Measurements from ENCODE around the gene ANKS3.

The ANKS3 gene

DNA sequence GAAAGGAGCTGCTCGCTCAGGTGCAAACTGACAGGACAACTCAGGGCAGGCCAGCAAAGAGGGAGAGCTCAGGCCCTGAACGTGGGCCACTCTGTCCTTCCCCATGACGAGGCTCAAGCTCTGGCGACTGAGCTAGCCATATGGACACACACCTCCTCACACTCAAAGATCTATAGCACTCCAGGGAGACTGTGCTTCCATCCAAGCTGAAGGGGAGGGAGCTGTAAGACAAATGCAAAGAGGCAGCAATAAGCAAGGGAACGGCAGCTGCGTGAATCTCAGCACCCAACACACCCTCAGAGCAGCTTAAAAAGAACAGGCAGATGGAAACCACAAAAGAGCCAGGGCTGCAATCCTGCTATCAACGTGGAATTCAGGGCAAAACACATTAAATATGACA is 27.2 kb downstream of the ANKS3 start:
- no peak overlapping the region for H2AFZ ChIP-seq (ENCODE audit: low read depth, low read length)
- H3K4me2 ChIP-seq (ENCODE audit: insufficient read depth, low read length), result no peak overlapping the region
- H3K27ac ChIP-seq (ENCODE audit: low read length), result no peak overlapping the region
- H3K9me3 ChIP-seq (ENCODE audit: insufficient read depth, low read length, severe bottlenecking), result no peaks in the 10 kb centered on the region
- no peak overlapping the region for H3K9ac ChIP-seq (ENCODE audit: low read depth, low read length)
- TF ChIP-seq, protein P1, sequence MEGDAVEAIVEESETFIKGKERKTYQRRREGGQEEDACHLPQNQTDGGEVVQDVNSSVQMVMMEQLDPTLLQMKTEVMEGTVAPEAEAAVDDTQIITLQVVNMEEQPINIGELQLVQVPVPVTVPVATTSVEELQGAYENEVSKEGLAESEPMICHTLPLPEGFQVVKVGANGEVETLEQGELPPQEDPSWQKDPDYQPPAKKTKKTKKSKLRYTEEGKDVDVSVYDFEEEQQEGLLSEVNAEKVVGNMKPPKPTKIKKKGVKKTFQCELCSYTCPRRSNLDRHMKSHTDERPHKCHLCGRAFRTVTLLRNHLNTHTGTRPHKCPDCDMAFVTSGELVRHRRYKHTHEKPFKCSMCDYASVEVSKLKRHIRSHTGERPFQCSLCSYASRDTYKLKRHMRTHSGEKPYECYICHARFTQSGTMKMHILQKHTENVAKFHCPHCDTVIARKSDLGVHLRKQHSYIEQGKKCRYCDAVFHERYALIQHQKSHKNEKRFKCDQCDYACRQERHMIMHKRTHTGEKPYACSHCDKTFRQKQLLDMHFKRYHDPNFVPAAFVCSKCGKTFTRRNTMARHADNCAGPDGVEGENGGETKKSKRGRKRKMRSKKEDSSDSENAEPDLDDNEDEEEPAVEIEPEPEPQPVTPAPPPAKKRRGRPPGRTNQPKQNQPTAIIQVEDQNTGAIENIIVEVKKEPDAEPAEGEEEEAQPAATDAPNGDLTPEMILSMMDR (IDR thresholded peaks at IDR 0.05; ENCODE audit: borderline replicate concordance, extremely low read depth, low read length, poor library complexity, severe bottlenecking), result no peak
- TF ChIP-seq EZH2 (IDR thresholded peaks at IDR 0.05; ENCODE audit: borderline replicate concordance, low read depth, low read length, severe bottlenecking), result no peak
- H4K20me1 ChIP-seq (ENCODE audit: insufficient read depth, low read length), result no peaks in the 10 kb centered on the region
- H3K27me3 ChIP-seq (ENCODE audit: insufficient read depth, low read length, poor library complexity), result no peaks in the 10 kb centered on the region
- DNase-seq, result no peak
- H3K36me3 ChIP-seq (ENCODE audit: insufficient read depth, low read length), result peaks cover 34% of the 10 kb centered on the region
- no peaks in the 10 kb centered on the region for H3K4me1 ChIP-seq (ENCODE audit: insufficient read depth, low read length)
- no peak overlapping the region for H3K4me3 ChIP-seq (ENCODE audit: low read depth in 1 of 2, low read length in 2 of 2)
- H3K79me2 ChIP-seq (ENCODE audit: insufficient read depth, low read length), result no peaks in the 10 kb centered on the region
- ATAC-seq (ENCODE audit: insufficient read depth, low read depth), result no peak

DNA sequence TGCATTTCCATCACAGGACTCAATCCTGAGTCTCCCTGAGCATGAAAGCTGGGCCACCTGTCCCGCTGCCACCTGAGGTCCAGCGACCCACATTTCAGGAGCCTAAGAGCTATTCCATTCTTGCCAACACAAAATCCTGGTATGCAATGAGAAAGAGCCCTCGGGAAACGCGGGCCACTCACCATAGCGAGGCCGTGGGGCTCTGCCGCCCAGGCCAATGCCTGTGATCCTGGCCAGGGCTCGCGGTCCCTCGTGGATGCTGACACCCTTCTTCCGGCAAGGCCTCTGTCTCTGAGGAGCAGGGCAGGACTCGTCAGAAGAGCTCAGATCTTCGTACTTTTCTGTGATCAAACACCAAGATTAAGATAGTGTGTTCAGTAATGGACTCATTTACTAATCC is 29.2 kb downstream of the ANKS3 start:
- Histone ChIP-seq H3K36me3 (ENCODE audit: insufficient read depth, low read length) (peaks cover 43% of the 10 kb centered on the region), H3K4me1 (ENCODE audit: insufficient read depth, low read length) (no peaks in the 10 kb centered on the region), H4K20me1 (ENCODE audit: insufficient read depth, low read length) (no peaks in the 10 kb centered on the region), H3K27me3 (ENCODE audit: insufficient read depth, low read length, poor library complexity) (no peaks in the 10 kb centered on the region), H3K4me2 (ENCODE audit: insufficient read depth, low read length) (no peak overlapping the region), H3K27ac (ENCODE audit: low read length) (no peak overlapping the region), H2AFZ (ENCODE audit: low read depth, low read length) (no peak overlapping the region), H3K9me3 (ENCODE audit: insufficient read depth, low read length, severe bottlenecking) (no peaks in the 10 kb centered on the region), H3K4me3 (ENCODE audit: low read depth in 1 of 2, low read length in 2 of 2) (no peak overlapping the region), H3K79me2 (ENCODE audit: insufficient read depth, low read length) (no peaks in the 10 kb centered on the region), H3K9ac (ENCODE audit: low read depth, low read length) (no peak overlapping the region)
- DNase-seq (no peak), ATAC-seq (ENCODE audit: insufficient read depth, low read depth) (no peak)
- TF ChIP-seq EZH2 (IDR thresholded peaks at IDR 0.05; ENCODE audit: borderline replicate concordance, low read depth, low read length, severe bottlenecking), result no peak
- TF ChIP-seq, protein P1 (IDR thresholded peaks at IDR 0.05; ENCODE audit: borderline replicate concordance, extremely low read depth, low read length, poor library complexity, severe bottlenecking), result no peak

DNA sequence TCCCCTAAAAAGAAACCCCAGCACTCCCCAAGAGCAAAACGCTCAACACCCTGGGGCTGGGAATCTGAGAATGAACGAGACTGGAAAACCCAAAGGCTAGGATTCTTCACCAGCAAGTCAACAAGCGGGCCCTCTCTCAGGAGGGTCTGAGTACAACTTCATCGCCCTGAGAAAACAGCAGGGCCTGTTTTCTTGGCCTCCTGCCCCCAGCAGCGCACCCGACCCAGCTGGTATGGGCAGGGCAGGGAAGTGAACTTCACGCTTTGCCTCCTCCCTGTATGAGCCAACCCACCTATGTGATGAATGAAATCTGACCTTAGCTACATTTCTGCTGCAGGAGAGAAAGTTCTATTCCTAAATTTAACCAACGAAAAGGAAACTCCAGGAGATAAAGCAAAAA is 29.6 kb downstream of the ANKS3 start:
- Histone ChIP-seq H4K20me1 (ENCODE audit: insufficient read depth, low read length) (no peaks in the 10 kb centered on the region), H3K4me3 (ENCODE audit: low read depth in 1 of 2, low read length in 2 of 2) (no peak overlapping the region), H3K27ac (ENCODE audit: low read length) (no peak overlapping the region), H3K36me3 (ENCODE audit: insufficient read depth, low read length) (peaks cover 41% of the 10 kb centered on the region), H3K4me2 (ENCODE audit: insufficient read depth, low read length) (no peak overlapping the region), H2AFZ (ENCODE audit: low read depth, low read length) (no peak overlapping the region), H3K79me2 (ENCODE audit: insufficient read depth, low read length) (no peaks in the 10 kb centered on the region), H3K27me3 (ENCODE audit: insufficient read depth, low read length, poor library complexity) (no peaks in the 10 kb centered on the region), H3K9me3 (ENCODE audit: insufficient read depth, low read length, severe bottlenecking) (no peaks in the 10 kb centered on the region), H3K9ac (ENCODE audit: low read depth, low read length) (no peak overlapping the region), H3K4me1 (ENCODE audit: insufficient read depth, low read length) (no peaks in the 10 kb centered on the region)
- DNase-seq, result no peak
- no peak for TF ChIP-seq EZH2 (IDR thresholded peaks at IDR 0.05; ENCODE audit: borderline replicate concordance, low read depth, low read length, severe bottlenecking)
- TF ChIP-seq, protein P1 (IDR thresholded peaks at IDR 0.05; ENCODE audit: borderline replicate concordance, extremely low read depth, low read length, poor library complexity, severe bottlenecking), result no peak
- no peak for ATAC-seq (ENCODE audit: insufficient read depth, low read depth)

DNA sequence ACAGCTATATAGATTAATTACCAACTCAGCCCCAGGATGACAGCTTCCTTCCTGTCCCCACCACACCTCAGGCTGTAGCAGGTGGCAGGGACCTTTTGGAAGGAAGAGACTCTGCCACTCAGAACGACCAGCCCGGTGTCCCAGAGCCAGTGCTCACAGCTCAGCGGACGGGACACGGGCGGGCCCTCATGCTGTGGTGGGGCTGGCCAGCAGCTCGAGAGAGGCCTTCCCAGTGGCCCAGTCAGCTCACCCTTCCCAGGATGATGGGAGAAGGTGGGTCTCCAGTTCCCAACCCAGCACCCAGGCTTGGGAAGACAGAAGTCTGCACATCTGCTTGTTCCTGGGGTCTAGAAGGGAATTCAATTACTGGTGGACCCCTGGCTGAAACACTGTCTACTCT is 30.2 kb downstream of the ANKS3 start:
- Histone ChIP-seq H3K27ac (ENCODE audit: low read length) (no peak overlapping the region), H3K4me2 (ENCODE audit: insufficient read depth, low read length) (no peak overlapping the region), H4K20me1 (ENCODE audit: insufficient read depth, low read length) (no peaks in the 10 kb centered on the region), H2AFZ (ENCODE audit: low read depth, low read length) (no peak overlapping the region), H3K36me3 (ENCODE audit: insufficient read depth, low read length) (peaks cover 45% of the 10 kb centered on the region), H3K27me3 (ENCODE audit: insufficient read depth, low read length, poor library complexity) (no peaks in the 10 kb centered on the region), H3K9ac (ENCODE audit: low read depth, low read length) (no peak overlapping the region), H3K4me1 (ENCODE audit: insufficient read depth, low read length) (no peaks in the 10 kb centered on the region), H3K9me3 (ENCODE audit: insufficient read depth, low read length, severe bottlenecking) (no peaks in the 10 kb centered on the region), H3K79me2 (ENCODE audit: insufficient read depth, low read length) (no peaks in the 10 kb centered on the region), H3K4me3 (ENCODE audit: low read depth in 1 of 2, low read length in 2 of 2) (no peak overlapping the region)
- TF ChIP-seq, protein P1 (IDR thresholded peaks at IDR 0.05; ENCODE audit: borderline replicate concordance, extremely low read depth, low read length, poor library complexity, severe bottlenecking), result no peak
- no peak for TF ChIP-seq EZH2 (IDR thresholded peaks at IDR 0.05; ENCODE audit: borderline replicate concordance, low read depth, low read length, severe bottlenecking)
- no peak for DNase-seq
- no peak for ATAC-seq (ENCODE audit: insufficient read depth, low read depth)

All from DND-41 (cell line).